ENCODE measurements around the gene KIAA0040.

- no peak for TF ChIP-seq CTCF (conservative IDR thresholded peaks at IDR 0.05; ENCODE audit: low read length)
- TF ChIP-seq EZH2phosphoT487 (IDR thresholded peaks at IDR 0.05; ENCODE audit: borderline replicate concordance): no peak
Observed at GRCh38 chr1:175164751-175165150, 27.8 kb downstream of the KIAA0040 start.
